ENCODE results near the gene TRAPPC3L. TPM values are rescaled to one million over a fixed set of nuclear protein-coding genes. Genes with fewer than 3 reads are reported as not detected.

TRAPPC3L gene
- total RNA-seq: 1 to 10 TPM; 1.3 to 6.3 (median 3.3) TPM
- 1 to 10 TPM in 1 of 3 donors, under 1 TPM in 2; 0.33 to 3.0 (median 0.71) TPM for polyA plus RNA-seq
- long read RNA-seq, donor 1: 0 reads
- long read RNA-seq, donor 2: 0 reads

GRCh38 chr6:116545651-116546050 is at the start of gene TRAPPC3L:
TRAPPC3L (minus strand) TSS chr6:116545684; CDS start chr6:116545514, 170 bp downstream.
- TF ChIP-seq POLR2A (IDR thresholded peaks at IDR 0.05) (no peak), CTCF (IDR thresholded peaks at IDR 0.05 in 8 of 11, conservative IDR thresholded peaks at IDR 0.05 in 3 of 11) (no peak), POLR2AphosphoS5 (IDR thresholded peaks at IDR 0.05) (no peak)
- no peak for DNase-seq
- Histone ChIP-seq H3K4me3 (no peak within 1 kb of the TSS), H3K9me3 (no peaks in the 10 kb centered on the region), H3K27ac (no peak within 1 kb of the TSS), H3K4me1 (no peaks in the 10 kb centered on the region), H3K36me3 (no peaks in the 10 kb centered on the region), H3K27me3 (replicated peaks in 1 of 7) (no peaks in the 10 kb centered on the region)
- intact Hi-C loops (cut with DNase I; ENCODE audit: low total_unique reads): no loop called here
- 71 to 83% (median 75%) methylated on average over 4 of the region's 4 CpGs for WGBS, 5 donors

DNA sequence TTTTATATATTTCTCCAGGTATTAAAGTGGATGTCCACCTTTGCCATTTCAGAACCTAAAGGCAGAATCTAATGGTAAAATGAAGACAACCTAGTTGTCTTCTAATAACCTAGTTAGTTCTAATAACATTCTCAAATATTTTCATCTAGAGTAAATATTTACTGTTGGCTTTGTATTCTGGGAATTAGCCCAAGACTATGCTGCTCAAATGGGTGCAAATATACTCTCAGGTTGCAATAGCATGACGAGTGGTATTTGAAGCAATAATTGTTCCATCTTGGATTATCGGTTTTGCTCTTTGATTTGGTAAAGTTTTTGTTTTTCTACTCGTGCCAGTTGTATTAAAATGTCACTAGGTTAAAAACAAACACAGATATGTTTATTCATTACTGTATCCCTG is 49.8 kb upstream of the TRAPPC3L start:
- Histone ChIP-seq H3K4me3 (no peak overlapping the region), H3K27me3 (replicated peaks in 1 of 7) (no peaks in the 10 kb centered on the region), H3K9me3 (no peaks in the 10 kb centered on the region), H3K4me1 (no peaks in the 10 kb centered on the region), H3K27ac (no peak overlapping the region), H3K36me3 (peaks cover 0 to 77% (median 48%) of the 10 kb centered on the region in 6 donors)
- intact Hi-C loops (cut with DNase I; ENCODE audit: low total_unique reads): no loop called here
- DNase-seq: no peak
- no peak for TF ChIP-seq POLR2A (IDR thresholded peaks at IDR 0.05)
- no peak for TF ChIP-seq POLR2AphosphoS5 (IDR thresholded peaks at IDR 0.05)
- no peak for TF ChIP-seq CTCF (IDR thresholded peaks at IDR 0.05 in 8 of 11, conservative IDR thresholded peaks at IDR 0.05 in 3 of 11)
- 92 to 99% (median 97%) methylated on average over 3 of the region's 3 CpGs for WGBS, 5 donors

DNA sequence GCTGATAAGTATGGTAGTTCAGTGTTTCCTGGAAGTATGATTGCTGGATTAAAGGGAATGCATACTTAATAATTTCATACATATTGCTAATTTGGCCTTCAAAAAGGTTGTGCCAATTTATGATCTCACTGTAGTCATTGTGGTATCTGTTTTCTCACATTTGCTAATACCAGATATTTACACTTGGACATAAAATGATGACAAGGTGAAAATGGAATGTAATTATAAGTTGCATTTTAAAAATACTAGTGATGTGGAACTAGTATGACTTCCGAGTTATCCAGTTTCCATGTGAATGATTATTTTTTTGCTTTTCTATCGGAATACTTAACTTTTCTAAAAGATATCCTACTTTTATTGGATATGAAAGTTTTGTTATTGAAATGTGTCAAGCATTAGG is 41.3 kb upstream of the TRAPPC3L start:
- Histone ChIP-seq H3K36me3 (peaks cover 0 to 95% (median 52%) of the 10 kb centered on the region in 6 donors), H3K9me3 (no peaks in the 10 kb centered on the region), H3K4me3 (no peak overlapping the region), H3K27ac (no peak overlapping the region), H3K4me1 (no peaks in the 10 kb centered on the region), H3K27me3 (replicated peaks in 1 of 7) (no peaks in the 10 kb centered on the region)
- WGBS, 5 donors: 95 to 99% (median 97%) methylated on average over 2 of the region's 2 CpGs
- TF ChIP-seq POLR2AphosphoS5 (IDR thresholded peaks at IDR 0.05): no peak
- no peak for TF ChIP-seq CTCF (IDR thresholded peaks at IDR 0.05 in 8 of 11, conservative IDR thresholded peaks at IDR 0.05 in 3 of 11)
- TF ChIP-seq POLR2A (IDR thresholded peaks at IDR 0.05): no peak
- no peak for DNase-seq
- intact Hi-C loops (cut with DNase I; ENCODE audit: low total_unique reads): no loop called here

DNA sequence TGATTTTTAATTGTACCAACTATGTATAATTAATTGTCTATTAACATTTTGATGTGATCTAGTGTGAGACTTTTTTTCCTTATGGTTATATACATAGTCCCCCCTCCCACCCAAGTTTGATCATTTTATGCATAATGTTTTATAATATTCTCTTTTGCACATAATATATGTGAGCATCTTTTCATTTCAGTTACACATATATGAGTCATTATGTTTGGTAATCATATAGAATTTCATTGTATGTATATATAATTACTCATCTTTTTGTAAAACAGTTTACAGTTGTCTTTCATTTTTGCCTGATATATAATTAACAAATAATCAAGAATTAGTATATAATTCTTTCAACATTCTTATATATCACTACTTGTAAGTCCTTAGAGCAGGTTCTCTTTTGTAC is 40.8 kb upstream of the TRAPPC3L start:
- Histone ChIP-seq H3K27me3 (replicated peaks in 1 of 7) (no peaks in the 10 kb centered on the region), H3K9me3 (no peaks in the 10 kb centered on the region), H3K36me3 (peaks cover 0 to 95% (median 52%) of the 10 kb centered on the region in 6 donors), H3K4me1 (no peaks in the 10 kb centered on the region), H3K27ac (no peak overlapping the region), H3K4me3 (no peak overlapping the region)
- intact Hi-C loops (cut with DNase I; ENCODE audit: low total_unique reads): no loop called here
- no peak for DNase-seq
- TF ChIP-seq CTCF (IDR thresholded peaks at IDR 0.05 in 8 of 11, conservative IDR thresholded peaks at IDR 0.05 in 3 of 11) (no peak), POLR2AphosphoS5 (IDR thresholded peaks at IDR 0.05) (no peak), POLR2A (IDR thresholded peaks at IDR 0.05) (no peak)
